NCI-H187 treated with DMSO at 0.1 percent for 48 hours (cell line): Measurements from ENCODE around the gene SFTPB.
"Not testable (repeated sequence)": the region's sequence is repeated elsewhere in the genome, so short reads cannot be mapped to it uniquely, and the experiment has no call there.

Experiments used
- DNase-seq: peaks from one replicate; lab custom pipeline; 2025; lab: John Stamatoyannopoulos, UW

Gene SFTPB

GRCh38 chr2:85675866-85676548 lies 8.0 kb upstream of the SFTPB start:
- no peak for DNase-seq

- DNase-seq: no peak
Observed at GRCh38 chr2:85675427-85675826, 7.4 kb upstream of the SFTPB start.

- DNase-seq: no peak
Observed at GRCh38 chr2:85674417-85674816, 6.4 kb upstream of the SFTPB start.

DNA sequence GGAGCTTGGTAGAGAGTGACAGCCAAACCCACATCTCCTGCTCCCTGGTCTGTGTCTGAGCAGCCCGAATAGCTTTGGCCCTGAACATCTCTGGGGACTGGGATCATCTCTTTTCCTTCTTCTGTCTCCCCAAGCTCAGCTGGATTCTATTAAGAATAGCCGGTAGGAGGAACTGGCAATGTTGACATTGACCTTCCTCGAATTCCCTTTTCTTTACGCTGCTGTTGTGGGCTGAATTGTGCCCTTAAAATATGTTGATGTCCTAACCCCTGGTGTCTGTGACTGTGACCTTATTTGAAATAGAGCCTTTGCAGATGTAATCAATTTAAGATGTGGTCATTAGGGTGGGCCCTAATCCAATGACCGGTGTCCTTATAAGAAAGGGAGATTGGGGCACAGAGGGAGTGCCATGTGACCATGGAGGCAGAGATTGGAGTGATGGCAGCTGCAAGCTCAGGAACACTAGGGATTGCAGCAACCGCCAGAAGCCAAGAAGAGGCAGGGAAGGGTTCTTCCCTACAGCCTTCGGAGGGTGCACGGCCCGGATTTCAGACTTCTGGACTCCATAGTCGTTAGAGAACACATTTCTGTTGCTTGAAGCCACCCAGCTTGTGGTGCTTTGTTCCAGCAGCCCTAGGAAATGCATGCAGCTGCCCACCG lies 5.8 kb upstream of the SFTPB start:
- no peak for DNase-seq

DNA sequence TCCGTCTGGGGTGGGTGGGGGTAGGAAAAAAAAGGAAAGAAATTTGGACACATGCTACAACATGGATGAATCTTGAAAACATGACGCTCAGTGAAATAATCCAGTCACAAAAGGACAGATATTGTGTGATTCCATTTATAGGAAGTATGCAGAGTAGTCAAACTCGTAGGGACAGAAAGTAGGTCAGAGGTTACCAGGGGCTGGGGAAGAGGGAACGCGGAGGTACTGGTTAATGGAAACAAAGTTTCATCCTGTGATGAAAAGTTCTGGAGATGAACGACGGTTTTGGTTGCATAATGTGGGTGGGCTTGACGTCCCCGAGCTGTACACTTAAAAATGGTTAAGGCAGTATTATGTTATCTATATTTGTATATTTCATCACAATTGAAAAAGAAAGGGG lies 4.5 kb upstream of the SFTPB start:
- no peak for DNase-seq

DNA sequence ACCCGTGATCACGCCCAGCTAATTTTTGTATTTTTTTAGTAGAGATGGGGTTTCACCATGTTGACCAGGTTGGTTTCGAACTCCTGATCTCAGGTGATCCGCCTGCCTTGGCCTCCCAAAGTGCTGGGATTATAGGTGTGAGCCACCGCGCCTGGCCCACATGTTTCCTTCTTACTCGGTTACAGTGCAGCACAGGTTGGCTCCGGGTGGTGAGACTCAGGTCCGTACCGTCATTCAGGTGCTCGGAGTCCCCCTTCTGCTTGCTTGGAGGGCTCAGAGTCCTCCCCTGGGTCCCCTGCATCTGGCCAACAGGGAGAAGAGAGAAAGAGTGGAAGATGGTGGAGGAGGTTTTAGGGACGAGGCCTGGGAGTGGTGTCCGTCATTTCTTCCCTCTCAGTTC lies 2.4 kb upstream of the SFTPB start:
- DNase-seq: not testable (repeated sequence)

- DNase-seq: no peak
Observed at GRCh38 chr2:85669549-85669948, 1.6 kb upstream of the SFTPB start.

- DNase-seq: no peak
Observed at GRCh38 chr2:85668857-85669142, 801 bp upstream of the SFTPB start.

DNA sequence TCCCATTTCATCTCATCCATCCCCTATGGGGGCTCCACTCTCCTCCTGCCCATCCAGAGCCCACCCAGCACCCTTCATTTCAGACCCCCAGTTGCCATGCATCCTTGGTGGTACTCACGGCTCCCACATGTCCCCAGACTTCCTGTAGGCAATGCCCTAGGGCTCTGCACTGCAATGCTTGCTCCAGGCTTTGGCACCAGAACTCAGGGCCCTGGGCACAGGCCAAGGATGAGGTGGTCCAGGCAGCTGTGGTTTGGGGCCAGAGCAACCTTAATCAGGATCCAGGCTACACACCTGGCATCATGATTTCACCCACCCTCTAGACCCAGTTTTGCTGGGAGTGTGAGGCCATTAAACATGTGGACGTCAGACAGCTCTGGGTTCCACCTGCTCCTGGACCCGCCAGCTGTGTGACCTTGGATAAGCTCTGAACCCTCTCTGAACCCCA lies 414 bp downstream of the SFTPB start:
- DNase-seq: no peak

DNA sequence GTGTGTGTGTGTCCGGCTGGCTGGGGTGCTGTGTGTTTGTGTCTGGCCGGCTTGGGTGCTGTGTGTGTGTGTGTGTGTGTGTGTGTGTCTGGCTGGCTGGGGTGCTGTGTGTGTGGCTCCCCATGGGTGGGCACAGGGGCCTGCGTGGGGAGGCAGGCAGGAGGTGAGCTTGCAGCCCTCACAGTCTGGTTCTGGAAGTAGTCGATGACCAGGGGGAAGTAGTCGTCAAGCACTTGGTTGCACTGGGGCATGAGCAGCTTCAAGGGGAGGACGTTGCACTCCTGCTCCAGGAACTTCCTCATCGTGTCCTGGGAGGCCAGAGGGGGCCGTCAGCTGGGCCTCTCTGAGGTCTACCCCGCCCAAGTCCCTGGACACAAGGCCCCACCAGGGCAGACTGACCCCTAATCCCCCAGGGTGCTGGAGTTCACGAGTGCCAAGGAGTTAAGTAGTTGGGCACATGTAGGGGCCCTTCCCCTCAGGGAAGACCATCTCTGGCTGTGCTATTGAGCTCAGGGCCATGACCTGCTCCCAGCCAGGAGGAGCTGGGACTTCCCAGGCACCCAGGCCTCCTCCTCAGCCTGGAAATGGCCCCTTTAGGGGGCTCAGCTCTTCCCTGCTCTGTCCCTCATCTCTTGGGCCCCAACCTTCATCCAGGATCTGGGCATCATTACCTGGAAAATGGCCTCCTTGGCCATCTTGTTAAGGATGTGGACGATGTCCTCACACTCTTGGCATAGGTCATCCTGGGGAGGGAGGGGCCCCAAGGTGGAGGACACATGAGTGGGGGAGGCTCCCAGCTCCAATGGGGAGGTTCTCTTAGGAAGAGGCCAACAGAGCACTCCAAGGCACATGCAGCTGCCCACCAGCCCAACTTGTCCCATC lies 1.3 kb downstream of the SFTPB start:
- no peak for DNase-seq

- DNase-seq: no peak
Observed at GRCh38 chr2:85666016-85666415, 2.0 kb downstream of the SFTPB start.

GRCh38 chr2:85665264-85665937 lies 2.6 kb downstream of the SFTPB start:
- DNase-seq: no peak

- DNase-seq: no peak
Observed at GRCh38 chr2:85663594-85664565, 4.1 kb downstream of the SFTPB start.

- no peak for DNase-seq
Observed at GRCh38 chr2:85662899-85663593, 5.0 kb downstream of the SFTPB start.

- no peak for DNase-seq
Observed at GRCh38 chr2:85661139-85661858, 6.7 kb downstream of the SFTPB start.

- DNase-seq: no peak
Observed at GRCh38 chr2:85660725-85661124, 7.3 kb downstream of the SFTPB start.

DNA sequence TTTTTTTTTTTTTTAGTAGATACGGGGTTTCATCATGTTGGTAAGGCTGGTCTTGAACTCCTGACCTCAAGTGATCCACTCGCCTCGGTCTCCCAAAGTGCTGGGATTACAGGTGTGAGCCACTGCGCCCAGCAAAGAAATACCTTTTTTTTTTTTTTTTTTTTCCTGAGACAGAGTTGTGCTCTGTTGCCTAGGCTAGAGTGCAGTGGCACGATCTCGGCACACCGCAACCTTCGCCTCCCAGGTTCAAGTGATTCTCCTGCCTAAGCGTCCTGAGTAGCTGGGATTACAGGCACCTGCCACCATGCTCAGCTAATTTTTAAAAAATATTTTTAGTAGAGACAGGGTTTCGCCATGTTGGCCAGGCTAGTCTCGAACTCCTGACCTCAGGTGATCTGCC lies 7.7 kb downstream of the SFTPB start:
- not testable (repeated sequence) for DNase-seq

DNA sequence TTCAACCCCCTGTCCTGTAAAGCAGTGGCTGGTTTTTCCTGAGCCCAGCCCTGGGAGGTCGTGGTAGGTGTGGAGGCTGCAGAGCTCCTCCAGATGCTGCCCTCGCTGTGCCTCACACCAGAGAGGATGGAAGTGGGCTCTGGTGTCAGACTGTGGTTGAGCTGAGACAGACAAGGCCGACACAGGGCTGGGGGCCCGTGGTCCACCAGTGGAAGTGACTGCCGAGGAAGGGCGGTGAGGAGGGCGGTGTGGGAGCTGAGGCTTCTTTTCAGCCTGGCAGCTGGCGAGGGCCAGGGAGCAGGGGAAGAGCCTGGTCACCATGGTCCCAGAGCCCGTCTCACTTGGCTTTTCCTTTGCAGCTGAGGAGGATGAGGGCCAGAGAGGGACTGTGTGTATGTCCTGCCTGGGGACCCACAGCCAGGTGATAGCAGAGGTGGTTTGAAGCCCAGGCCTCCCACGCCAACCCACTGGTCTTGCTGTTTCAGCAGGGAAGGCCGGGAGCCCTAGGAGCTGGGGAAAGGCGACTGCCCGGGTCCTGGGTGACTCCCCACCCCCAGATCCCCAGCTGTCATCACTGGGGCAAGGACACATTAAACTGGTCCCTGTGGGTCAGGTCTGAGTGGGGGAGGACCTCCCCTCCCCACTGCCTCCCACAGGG lies 8.5 kb downstream of the SFTPB start:
- no peak for DNase-seq

DNA sequence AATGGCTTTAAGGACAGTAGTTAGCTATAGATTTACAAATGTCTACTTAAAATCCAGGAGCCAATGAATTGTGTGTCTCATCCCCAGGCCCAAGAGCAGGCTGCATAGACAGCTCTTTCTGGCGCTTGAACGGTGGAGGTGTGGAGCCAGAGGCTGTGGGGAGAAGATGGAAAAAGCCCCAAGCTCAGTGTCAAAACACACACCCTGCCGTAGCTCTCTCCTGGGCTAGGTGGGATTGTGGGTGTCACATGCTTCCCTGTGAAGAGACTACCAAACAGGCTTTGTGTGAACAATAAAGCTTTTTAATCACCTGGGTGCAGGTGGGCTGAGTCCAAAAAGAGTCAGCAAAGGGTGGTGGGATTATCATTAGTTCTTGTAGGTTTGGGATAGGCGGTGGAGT lies 10.6 kb downstream of the SFTPB start:
- DNase-seq: not testable (repeated sequence)
